OCI-LY3 (cell line): ENCODE measurements around the gene NOL4L.

Experiments used
- EZH2phosphoT487 ChIP-seq: fragments of 200-600 bp; shearing (Covaris generic); IDR thresholded peaks from 2 replicates; pipeline ENCODE4 v1.6.1; 2018; ENCODE audit warnings: antibody characterized with exemption, mixed run types, low read depth
- TF ChIP-seq, protein P1 (sequence below): fragments of 200-600, 300-600 bp; sonication (generic); IDR thresholded peaks from 2 replicates; pipeline ENCODE4 v1.5.1; 2014; ENCODE audit warnings: antibody characterized with exemption, low read length, low read depth

DNA sequence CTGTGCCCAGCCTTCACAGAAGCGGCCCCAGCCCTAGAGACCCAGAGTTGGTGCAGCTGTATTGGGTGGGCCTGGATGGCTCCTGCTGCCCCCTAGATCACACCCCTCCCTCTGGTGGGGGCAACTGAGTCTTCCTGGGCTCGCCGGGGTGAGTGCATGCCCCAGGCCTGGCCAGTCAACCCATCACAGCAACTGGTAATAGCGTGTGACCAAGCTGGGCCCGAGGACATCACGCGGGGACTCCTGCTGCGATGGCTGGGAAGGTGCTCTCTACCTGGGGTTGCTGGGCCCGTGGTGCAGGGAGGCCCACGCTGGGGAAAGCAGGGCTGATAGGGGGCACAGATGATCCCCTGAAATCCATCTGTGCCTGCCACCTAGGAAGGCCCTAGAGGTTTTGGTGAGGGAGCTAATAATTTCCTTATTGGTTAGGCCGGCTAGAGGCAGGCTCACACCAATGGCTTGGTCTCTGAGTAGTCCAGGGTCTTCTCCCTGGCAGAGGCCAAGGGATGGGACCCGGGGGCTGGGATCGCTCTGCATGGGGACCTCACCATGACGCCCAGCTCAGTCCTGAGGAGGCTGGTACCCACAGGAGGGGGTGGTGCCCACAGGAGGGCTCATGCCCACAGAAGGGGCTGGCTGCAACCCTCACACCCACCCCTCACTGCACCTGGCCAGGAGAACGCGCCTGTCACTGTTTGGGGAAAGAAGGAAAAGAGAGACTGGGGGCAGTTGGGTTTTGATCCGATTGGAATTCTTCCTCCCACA lies 123.1 kb downstream of the NOL4L start:
- TF ChIP-seq EZH2phosphoT487 = no peak
- TF ChIP-seq, protein P1, sequence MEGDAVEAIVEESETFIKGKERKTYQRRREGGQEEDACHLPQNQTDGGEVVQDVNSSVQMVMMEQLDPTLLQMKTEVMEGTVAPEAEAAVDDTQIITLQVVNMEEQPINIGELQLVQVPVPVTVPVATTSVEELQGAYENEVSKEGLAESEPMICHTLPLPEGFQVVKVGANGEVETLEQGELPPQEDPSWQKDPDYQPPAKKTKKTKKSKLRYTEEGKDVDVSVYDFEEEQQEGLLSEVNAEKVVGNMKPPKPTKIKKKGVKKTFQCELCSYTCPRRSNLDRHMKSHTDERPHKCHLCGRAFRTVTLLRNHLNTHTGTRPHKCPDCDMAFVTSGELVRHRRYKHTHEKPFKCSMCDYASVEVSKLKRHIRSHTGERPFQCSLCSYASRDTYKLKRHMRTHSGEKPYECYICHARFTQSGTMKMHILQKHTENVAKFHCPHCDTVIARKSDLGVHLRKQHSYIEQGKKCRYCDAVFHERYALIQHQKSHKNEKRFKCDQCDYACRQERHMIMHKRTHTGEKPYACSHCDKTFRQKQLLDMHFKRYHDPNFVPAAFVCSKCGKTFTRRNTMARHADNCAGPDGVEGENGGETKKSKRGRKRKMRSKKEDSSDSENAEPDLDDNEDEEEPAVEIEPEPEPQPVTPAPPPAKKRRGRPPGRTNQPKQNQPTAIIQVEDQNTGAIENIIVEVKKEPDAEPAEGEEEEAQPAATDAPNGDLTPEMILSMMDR = no peak
